HG03378 (cell line): Measurements from ENCODE around the gene DNM1.
A peak's percentile ranks its signal among the peaks of the same experiment; 100 is the strongest.

Experiments used
- ATAC-seq: cut with Tn5 transposase; IDR thresholded peaks from one replicate; pipeline ENCODE4 v1.9.1; 2021; ENCODE audit warnings: mild to moderate bottlenecking, moderate library complexity; ENCODE audit not compliant: unreplicated experiment

DNM1 gene

DNA sequence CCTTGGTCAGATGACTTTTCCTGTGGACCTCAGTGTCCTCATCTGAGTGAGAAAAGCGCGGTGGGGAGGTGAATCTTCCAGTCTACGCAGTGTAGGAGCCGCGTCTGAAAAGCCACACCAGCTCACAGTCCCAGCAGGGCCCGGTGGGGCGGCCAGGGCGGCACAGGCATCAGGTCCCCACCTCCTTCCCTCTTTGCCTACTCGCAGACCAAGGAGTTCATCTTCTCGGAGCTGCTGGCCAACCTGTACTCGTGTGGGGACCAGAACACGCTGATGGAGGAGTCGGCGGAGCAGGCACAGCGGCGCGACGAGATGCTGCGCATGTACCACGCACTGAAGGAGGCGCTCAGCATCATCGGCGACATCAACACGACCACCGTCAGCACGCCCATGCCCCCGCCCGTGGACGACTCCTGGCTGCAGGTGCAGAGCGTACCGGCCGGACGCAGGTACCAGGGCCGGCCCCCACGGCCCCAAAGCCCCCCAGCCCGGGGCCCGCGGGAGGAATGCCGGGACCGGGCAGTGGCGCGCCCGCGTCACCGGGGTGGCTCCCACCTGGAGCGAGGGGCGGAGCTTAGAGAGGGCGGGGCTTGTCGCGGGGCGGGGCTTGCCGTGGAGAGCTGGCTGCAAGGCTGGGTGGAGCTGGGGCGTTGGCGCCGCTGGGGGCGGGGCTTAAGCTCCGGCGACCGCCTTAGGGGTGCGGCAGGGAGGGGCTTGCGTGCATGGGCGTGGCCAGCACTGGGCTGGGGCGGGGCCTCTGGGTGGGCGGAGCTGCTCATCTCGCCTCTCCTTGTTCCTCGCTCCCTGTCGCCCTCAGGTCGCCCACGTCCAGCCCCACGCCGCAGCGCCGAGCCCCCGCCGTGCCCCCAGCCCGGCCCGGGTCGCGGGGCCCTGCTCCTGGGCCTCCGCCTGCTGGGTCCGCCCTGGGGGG lies 47.0 kb downstream of the DNM1 start:
- ATAC-seq = peak; percentile 66

DNA sequence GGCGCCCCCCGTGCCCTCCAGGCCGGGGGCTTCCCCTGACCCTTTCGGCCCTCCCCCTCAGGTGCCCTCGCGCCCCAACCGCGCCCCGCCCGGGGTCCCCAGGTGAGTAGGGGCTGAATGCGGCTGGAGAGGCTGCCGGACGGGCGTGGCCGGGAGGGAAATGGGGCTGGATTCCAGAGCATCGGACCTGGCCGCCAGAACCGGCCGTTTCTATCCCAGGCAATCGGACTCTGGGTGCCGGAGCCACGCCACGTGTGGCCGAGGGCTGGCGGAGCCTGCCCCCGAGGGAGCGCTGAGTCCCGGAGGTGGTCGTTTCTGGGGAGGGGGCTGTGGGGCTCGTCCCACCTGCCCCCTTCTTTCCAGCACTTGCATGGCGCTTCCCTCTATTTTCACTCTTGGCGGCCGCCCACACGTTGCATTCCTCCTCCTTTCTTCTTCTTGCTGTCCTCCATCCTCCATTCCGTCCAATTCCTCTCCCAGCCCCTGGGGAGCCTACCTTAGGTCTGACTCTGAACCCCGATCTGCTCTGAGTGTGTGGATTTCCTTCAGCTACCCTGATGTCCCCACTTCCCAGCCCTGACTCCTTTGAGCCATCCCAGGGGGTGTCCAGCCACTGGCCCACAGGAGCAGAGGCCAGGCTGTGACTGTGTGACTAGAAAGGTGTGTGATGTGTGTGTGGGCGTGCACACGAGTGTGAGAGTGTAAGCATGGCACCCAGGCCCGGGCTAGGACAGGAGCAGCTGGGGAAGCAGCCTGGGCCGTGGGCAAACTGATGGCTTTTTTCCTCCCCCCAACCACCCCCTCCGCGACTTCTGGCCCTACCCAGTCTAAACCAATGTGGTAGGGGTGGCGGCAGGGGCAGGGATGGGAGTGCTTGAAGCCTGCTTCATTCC lies 47.9 kb downstream of the DNM1 start:
- no peak for ATAC-seq

DNA sequence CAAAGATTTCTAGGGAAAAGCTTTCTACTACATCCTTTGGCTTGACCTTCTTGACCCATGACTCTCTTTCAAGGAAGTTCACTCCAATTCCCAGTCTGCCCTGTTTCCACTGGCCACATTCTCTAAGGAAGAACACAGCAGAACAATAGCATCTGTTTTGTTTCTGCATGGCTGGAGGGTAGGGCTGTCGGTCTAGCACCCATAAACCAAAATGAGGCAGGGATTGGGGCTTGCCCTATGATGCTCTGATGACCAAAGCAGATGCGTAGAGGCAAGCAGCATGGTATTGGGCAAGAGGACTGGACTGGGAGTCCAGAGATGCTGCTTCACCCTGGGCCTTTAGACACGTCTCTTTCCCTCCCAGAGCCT lies 48.5 kb downstream of the DNM1 start:
- ATAC-seq = no peak

DNA sequence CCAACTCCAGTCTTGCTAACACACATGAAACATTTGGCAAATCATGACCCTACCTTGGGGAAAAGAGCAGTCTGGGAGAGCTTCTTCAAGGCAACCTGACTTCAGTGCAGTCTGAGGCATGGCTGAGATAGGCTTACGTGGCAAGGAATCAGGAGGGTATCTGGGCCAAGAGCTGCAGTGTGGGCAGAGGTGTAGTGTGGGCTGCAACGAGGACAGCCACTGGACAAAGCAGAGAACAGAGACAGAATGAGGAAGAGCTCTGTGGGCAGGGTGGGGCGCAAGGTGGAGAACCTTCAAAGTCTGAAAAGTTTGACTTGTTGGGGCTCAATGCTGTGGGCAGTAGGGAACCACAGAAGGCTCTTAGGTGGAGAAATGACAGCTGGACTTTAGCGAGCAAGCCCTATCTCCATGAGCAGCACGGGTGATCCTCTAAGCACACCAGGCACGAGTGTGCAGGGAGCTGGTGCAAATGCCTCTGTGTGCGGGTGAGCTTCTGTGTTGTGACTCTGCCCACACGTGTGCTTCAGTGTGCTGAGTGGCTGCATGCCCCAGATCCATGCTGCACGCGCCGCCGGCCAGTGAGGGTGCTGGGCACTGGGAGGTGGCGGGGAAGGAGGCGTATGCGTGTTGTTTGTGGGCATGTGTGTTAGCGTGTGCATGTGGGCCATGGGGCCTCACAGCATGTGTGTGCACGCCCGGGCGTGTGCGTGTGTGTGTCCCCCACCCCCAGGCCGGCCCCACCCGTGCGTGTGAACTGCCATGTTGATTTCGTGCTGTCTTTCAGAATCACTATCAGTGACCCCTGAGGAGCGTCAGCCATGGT lies 49.3 kb downstream of the DNM1 start:
- no peak for ATAC-seq

DNA sequence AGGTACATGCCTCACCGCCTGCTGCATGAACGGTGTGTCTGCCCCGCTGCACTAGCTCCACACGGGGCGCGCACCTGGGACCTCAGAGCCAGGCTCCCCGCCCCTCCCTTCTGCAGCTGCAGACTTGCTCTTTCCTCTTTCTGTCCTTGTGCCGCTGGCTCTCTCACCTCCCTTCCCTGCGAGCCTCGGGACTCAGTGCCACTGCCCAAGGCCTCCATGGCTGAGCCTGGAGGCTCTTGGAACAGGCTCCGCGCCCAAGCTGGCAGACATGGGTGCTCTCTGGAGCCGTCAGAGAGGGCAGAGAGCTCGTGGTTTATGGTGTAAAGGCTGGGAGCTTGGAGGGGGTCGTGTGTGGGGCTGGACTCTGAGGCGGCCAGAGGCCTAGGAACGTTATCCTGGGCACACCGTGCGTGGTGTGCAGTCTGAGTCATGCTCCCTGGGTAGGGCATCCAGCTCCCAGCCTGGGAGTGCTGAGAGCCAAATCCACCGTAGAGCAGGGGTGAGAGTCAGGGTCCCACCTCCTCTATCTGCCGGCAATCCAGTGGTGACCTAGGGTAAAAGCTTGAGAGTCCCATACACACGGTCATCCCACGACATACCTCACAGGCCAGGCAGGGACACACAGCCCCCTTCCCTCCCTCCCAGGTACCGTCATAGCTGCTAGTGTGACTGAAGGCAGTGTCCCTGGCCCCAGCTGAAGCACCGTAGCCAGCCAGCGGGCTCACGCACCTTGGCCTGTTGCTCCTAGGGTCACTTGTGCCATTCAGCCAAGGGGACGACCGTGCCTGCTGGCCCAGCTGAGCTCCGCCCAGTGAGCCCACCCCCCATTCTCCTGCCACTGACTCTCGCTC lies 50.2 kb downstream of the DNM1 start:
- ATAC-seq = no peak

DNA sequence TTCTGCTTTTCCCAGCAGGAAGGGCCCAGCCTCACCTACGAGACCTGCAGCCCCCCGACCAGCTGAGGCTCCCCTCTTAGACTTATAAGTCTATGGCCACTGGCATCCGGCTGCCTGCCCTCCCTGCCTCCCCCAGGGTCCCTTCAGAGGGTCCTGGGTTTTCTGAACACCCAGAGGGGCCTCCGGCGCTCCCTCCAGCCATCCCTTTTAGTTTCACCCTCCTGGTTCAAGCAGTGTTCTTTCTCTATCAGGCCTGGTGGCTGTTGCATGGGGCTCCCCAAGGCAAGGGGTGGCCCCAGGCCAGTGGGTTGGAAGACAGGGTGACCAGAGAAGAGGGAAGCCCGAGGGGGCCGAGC lies 50.8 kb downstream of the DNM1 start:
- ATAC-seq = no peak

DNA sequence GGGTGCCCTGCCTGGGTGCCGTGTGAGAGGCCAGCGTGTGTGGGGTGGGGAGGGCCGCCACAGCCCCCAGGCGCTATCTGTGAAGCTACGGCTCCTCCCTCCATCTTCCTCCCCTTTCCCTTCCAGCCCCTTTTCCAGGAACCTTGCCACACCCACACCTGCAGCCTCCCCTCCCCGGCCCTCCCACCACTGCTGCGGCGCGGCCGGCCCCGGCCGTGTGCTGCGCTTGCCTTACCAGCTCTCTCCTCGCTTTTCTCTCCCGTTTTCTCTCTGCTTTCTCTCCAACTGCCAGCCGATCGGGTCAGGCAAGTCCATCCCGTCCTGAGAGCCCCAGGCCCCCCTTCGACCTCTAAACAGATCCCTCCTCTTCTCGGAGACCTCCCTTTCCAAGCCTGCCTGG lies 51.2 kb downstream of the DNM1 start:
- ATAC-seq = no peak

DNA sequence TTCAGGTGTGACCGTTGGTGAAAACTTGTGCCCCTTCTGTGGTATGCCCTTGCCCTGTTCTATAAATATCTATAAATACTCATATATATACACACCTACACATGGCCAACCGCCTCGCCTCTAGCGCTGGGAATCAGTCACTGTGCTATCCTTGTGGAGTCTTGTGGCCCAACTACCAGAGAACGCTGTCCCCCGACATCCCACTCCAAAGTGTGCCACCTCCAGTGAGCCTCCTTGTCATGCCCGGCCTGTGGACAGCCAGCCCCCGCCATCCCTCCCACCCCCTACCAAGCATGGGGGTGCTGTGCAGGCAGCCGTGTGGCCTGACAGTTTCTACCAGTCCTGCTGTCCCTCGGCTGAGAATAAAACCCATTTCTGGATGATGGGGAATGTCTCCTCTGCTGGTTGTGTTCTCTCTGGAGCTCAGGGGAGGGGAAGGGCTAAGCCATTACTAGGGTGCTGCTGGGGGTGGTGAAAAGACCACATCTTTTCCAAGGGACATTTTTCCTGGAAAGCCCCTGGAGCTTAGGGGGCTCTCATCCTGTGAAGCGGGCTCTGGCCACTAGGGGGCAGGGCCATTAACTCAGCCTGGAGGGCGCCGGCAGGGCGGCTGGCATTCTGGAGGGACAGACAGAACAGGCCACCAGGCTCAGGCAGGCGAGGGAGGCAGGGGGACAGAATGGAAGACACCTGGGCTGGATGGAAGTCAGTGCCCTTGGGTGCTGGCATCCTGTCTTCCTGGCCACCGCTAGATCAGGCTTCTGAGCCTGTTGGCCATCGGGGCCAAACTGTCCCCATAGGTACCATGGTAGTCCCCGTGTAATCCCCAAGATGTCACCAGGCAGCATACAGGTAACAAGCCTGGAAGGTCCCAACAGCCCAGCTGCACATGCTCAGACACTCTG lies 51.9 kb downstream of the DNM1 start:
- ATAC-seq = no peak

DNA sequence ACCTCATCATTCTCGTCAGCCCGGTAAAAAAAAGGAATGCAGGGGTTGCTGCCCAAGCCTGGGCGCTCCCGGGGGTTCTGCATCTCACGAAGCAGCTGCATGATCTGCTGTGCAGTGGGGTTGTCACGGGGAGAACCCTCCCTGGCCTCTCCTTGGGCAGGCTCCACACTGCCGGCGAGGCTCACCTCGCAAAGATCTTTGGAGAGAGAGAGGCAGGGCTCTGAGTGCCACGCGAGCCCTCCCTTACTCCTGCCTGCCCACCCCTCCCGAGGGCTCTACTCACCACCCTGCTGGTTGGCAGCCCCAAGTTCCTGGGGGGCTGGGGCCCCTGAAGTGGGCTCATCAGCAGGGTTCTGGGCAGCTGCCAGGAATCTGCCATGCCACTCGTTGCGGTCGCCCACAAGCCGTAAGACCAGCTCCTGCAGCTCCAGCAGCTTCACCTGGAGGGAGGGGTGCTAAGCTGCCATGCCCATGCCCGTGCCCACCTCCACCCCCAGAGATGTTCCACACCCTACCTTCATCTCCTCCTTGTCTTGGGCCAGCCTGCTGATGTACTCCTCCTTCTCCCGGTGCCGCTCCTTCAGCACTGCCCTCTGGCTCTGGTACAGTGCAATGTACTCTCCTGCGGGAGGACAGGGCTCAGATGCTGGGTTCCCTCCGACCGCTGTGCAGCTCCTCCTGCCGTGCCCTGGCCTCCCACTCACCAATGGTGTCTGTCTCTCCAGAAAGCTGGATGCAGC lies 54.1 kb downstream of the DNM1 start:
- no peak for ATAC-seq

DNA sequence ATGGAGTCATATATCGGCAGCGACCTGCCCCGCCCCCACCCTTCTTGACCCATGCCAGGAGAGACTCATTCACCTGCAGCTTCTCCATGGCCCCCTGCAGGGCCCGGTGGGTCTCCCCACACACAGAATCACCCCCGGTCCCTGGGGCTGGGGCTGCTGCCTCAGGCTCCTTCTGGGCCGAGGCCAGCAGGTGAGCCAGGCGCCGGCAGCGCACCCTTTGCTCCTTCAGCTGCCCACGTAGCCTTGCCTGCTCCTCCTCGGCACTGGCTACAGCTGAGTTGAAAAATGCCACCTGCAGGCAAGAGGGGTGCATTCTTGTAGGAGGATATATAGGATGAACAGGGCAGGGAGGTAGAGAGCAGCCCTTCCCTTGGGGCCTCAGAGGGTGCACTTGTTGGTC lies 54.7 kb downstream of the DNM1 start:
- no peak for ATAC-seq

DNA sequence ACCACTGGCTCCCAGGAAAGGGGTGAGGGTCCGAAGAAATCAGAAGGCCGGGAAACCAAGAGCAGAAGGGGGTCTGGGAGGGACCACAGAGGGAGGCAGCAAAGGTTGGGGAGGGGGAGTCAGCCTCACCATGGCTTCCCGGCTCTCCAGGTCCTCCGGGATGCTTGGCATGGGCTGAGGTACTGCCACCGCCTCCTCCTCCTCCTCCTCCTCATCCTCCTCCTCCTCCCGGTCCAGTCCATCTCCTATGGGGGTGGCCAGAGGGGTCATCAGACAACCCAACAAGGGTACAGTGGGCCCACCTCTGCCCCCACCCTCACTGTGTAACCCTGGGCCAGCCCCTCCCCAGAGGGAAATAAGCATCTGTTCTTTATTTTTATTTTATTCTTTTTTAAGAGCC lies 55.1 kb downstream of the DNM1 start:
- ATAC-seq = no peak

DNA sequence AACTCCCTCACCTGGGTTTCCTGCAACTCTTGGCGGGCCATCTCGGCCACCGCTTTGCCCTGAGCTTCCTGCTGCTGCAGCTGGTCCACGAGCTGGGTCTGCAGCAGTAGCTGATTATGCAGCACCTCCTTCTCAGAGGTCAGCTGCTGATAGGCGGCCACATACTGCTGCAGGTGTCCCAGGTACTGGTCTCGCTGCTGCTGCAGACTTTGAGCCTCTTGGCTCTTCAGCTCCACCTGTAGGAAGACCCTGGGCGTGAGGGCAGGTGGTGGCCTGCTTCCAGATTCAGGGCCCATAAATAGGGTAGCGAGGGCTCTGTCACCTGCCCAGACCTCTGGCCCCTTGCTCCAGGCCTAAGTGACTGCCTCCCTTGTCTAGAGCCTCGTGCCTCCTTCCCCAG lies 56.0 kb downstream of the DNM1 start:
- ATAC-seq = no peak

DNA sequence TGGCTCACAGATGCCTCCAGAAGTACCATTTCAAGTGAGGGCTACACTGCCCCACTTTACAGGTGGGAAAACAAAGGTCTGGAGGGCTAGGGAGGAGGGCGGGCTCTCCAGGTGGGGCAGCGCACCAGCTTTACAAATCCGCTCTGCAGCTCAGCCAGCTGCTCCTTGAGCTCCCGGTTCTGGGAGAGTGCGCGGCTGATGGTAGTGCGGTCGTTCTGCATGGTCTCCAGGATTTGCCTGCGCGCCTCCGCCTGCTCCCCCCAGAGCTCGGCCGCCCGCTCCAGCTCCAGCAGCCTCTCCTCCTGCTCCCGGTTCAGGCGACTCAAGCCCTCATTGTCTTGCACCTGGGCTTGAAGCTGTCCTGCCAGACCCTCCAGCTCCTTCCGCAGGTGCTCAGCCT lies 57.2 kb downstream of the DNM1 start:
- no peak for ATAC-seq

DNA sequence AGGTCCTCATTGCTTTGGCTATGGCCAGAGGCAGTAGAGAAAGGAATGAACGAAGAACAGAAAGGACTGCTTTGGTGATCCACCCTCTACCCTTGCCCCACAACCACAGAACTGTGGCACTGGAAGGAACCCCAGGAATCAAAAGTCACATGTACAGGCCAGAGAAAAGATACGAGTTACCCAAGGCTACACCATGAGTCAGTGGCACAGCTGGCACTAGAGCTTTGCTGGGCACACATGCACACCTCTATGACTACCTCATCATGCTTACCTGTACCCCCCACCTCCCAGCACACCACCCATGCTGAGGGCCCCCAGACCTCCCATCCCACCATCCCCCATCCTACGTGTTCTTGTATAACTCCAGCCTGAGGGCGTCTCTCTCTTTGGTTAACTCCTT lies 59.5 kb downstream of the DNM1 start:
- ATAC-seq = no peak

DNA sequence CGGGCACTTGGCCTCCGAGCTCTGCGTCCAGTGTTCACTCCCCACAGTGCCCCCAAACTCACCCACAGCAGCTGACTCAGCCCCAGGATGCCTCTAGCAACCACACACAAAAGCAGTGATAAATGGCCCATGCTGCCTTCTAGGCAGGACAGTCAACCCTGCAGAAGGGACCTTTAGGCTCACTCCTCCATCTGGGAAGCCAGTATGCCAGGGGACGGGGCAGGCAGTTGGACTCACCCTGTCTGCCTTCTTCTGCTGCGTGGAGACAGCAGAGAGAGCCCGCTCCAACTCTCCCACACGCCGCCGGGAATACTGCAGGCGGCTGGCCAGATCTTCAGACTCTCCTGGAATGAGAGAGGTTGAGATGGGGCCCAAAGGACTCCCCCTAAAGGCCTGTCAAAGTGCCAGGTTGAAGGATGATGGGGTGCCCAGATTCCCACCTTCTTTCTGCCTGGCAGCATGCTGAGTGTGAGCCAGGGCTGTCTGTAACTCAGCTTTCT lies 62.2 kb downstream of the DNM1 start:
- ATAC-seq = no peak

DNA sequence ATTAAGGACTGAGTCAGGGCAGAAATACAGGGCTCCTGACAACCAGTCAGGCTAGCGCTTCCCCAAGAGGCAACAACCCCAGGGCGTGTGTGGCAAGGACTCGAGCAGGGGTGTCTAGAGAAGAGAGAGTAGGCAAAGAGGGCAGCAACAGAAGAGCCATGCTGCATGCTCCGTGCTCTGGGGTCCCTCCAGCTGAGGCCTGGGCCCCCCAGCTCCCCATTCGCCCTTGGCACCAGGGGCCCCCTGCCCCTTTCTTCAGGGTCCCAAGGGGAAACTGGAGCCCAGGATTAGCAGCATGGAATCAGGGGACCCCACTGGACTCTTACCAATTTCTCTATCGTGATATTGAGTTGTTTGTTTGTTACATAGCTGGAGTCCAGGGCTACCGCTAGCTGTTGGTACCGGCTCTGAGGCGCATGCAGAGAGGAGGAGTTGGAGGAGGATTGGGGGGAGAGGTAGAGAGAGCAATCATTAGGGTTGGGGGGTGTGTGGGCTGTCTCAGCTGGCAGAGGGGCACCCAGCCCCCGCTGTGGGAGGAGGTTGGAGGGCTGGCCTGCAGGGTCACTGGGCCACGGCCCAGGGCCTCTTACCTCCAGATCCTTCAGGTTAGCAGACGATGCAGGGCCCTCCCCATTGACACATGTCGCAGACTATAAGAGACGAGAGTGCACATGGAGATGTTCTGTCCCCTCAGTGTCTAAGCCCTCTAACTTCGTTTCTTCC lies 63.9 kb downstream of the DNM1 start:
- ATAC-seq = no peak

DNA sequence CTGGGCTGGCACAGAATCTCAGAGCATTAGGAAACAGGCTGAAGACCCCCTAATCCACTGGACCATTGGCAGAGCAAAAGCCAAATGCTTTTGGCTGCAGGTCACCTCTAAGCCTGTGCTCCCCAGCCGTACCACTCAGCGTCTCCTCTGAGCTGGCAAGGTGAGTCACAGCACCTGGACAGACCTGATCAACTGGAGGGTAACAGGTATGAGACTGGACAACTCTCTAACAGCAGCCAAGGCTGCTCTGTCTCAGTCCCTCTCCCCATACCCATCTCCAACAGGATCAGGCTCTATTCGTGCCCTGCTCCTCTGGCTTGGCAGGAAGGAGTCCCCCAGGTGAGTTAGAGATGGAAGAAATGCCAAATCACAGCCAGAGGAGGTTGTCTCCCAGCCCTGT lies 67.9 kb downstream of the DNM1 start:
- ATAC-seq = no peak

DNA sequence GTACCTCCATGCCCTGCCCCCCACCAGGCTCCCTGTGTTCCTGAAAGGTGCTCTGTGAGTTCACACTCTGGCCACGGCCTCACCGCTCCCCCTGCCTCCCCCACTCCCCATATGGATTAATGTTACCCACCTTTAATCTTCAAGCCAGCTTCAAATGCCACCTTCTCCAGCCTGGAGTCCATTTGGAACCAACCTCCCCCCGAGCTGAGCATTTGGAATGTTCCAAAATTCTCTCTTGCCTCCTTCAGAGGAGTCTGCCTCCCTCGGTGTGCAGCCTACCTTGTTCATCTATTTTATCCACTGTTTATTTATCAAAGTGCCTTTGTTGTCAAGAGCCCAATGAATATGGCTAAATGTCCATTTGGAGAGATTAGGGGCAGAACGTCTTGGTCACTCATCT lies 68.3 kb downstream of the DNM1 start:
- no peak for ATAC-seq
